ENCODE data around the gene MALRD1. TPM values are rescaled to one million over a fixed set of nuclear protein-coding genes. Genes with fewer than 3 reads are reported as not detected.

MALRD1 gene
- total RNA-seq, 1 donor from 2014 or later: 0.84 TPM

- no peak overlapping the region for H3K4me3 Mint-ChIP-seq
These were observed 442.6 kb downstream of the MALRD1 start for GRCh38 chr10:19491166-19491565.

DNA sequence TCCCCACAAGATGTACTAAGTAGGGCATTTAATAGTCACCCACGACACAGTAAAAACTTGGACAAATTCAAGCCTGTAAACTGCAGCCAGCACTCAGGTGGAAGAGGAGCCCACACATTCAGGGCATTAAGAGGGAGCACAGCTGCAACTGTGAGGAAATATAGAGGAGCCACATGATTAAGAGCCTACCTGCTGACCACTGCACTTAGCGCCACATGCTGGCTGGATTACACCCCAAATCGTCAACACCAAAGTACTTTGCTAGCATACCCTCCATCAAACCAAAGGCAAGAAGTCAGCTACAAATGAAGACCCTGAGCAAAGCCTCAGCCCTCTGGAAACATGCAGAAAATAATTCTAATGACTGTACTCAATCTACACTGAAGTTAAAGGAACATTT lies 445.3 kb downstream of the MALRD1 start:
- H3K4me3 Mint-ChIP-seq: no peak overlapping the region
- H3K4me1 Mint-ChIP-seq: peaks cover 9% of the 10 kb centered on the region
- no peak overlapping the region for H3K27ac Mint-ChIP-seq (ENCODE audit: unreplicated experiment)
- TF ChIP-seq CTCF (conservative IDR thresholded peaks at IDR 0.05): no peak
- H3K9me3 Mint-ChIP-seq: no peaks in the 10 kb centered on the region
- no peaks in the 10 kb centered on the region for H3K27me3 Mint-ChIP-seq (ENCODE audit: low read depth)
- H3K36me3 Mint-ChIP-seq (ENCODE audit: low read depth): peaks cover 2% of the 10 kb centered on the region
- DNase-seq (ENCODE audit: low read depth, low spot score): no peak

More at GRCh38 chr10:19491166-19491565, 442.6 kb downstream of the MALRD1 start:
- Mint-ChIP-seq H3K27ac (ENCODE audit: unreplicated experiment) (no peak overlapping the region), H3K4me1 (peaks cover 16% of the 10 kb centered on the region), H3K36me3 (ENCODE audit: low read depth) (peaks cover 2% of the 10 kb centered on the region), H3K9me3 (peaks cover 3% of the 10 kb centered on the region), H3K27me3 (ENCODE audit: low read depth) (no peaks in the 10 kb centered on the region)
- TF ChIP-seq CTCF (conservative IDR thresholded peaks at IDR 0.05): no peak
- DNase-seq (ENCODE audit: low read depth, low spot score): no peak

DNA sequence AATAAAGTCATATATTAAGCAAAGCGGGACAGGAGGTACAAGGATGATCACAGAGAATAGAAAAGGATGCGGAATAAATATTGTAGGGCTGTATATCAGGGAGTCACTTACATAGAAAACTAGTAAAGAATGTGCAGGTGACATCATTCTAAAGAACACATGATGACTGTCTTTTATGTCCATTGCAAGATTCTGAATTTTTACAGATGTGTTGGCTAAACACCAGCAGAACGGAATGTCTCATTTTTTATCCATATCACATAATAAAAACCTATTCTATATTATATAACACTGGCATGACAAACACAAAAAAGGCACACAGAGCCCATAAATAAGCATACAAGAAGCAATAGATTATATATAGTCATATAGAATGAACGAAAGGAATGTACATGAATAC lies 448.4 kb downstream of the MALRD1 start:
- TF ChIP-seq CTCF (conservative IDR thresholded peaks at IDR 0.05): no peak
- H3K4me1 Mint-ChIP-seq: no peaks in the 10 kb centered on the region
- H3K4me3 Mint-ChIP-seq: no peak overlapping the region
- no peaks in the 10 kb centered on the region for H3K36me3 Mint-ChIP-seq (ENCODE audit: low read depth)
- no peaks in the 10 kb centered on the region for H3K9me3 Mint-ChIP-seq
- no peak for DNase-seq (ENCODE audit: low read depth, low spot score)
- H3K27ac Mint-ChIP-seq (ENCODE audit: unreplicated experiment): no peak overlapping the region
- H3K27me3 Mint-ChIP-seq (ENCODE audit: low read depth): no peaks in the 10 kb centered on the region

DNA sequence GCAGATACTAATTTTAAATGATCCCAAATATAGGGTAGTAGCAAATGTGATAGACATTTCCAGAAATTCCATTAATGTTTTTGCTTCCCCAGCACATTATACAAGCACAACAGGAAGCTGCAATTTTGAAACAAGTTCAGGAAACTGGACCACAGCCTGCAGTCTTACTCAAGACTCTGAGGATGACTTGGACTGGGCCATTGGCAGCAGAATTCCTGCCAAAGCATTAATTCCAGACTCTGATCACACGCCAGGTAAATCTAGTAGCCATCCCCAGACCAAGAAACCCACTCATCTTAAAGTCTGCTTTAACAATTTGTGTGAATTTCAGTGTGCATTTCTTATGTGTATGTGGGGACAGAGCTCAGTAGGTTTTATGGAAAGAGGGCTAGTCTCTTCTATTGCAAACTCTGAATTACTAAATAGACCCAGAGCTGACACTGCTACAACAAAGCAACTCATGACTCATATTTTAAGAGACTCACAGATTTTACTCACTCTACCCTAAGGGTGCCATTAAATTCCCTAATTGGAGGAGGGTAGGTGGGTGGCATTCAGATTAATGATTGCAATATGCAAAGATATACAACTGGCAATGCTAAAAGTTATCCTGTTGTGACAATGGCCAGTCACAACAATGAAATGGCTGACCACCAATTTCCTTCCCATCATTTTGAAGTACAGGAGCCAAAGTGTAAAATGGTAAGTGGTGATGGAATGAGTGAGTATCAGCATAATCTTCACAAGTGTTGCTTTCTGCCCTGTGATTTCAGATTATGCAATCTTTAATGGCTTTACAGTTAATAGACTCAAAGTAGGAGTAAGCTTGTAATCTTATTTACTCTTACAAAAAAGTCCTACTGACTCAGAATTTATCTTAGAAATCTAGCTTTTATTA lies 450.0 kb downstream of the MALRD1 start:
- Mint-ChIP-seq H3K27ac (ENCODE audit: unreplicated experiment) (no peak overlapping the region), H3K36me3 (ENCODE audit: low read depth) (no peaks in the 10 kb centered on the region), H3K27me3 (ENCODE audit: low read depth) (no peaks in the 10 kb centered on the region), H3K4me1 (no peaks in the 10 kb centered on the region), H3K4me3 (no peak overlapping the region), H3K9me3 (no peaks in the 10 kb centered on the region)
- DNase-seq (ENCODE audit: low read depth, low spot score): no peak
- TF ChIP-seq CTCF (conservative IDR thresholded peaks at IDR 0.05): no peak

- Mint-ChIP-seq H3K27ac (ENCODE audit: unreplicated experiment) (no peak overlapping the region), H3K4me3 (no peak overlapping the region), H3K36me3 (ENCODE audit: low read depth) (no peaks in the 10 kb centered on the region), H3K4me1 (no peaks in the 10 kb centered on the region), H3K27me3 (ENCODE audit: low read depth) (no peaks in the 10 kb centered on the region), H3K9me3 (no peaks in the 10 kb centered on the region)
- no peak for DNase-seq (ENCODE audit: low read depth, low spot score)
- no peak for TF ChIP-seq CTCF (conservative IDR thresholded peaks at IDR 0.05)
These were observed 450.7 kb downstream of the MALRD1 start for GRCh38 chr10:19499291-19499770.
